AG10803 (cell line): ENCODE results near the gene DCHS2.

Experiments used
- DNase-seq: peaks from one replicate; pipeline ENCODE4 v3.0.0; 2010; ENCODE audit warnings: low read depth
- H3K4me3 ChIP-seq: 2 replicates; pipeline ENCODE4 v1.5.1; 2011; ENCODE audit warnings: mild to moderate bottlenecking, low read length, control low read depth
- CTCF ChIP-seq: conservative IDR thresholded peaks from 2 replicates; pipeline ENCODE4 v1.5.1; 2011; ENCODE audit warnings: mild to moderate bottlenecking, low read length, control low read depth, inconsistent platforms

The DCHS2 gene

GRCh38 chr4:154208424-154208823, 283.2 kb downstream of the DCHS2 start:
- DNase-seq, result no peak
- no peak overlapping the region for H3K4me3 ChIP-seq
- no peak for TF ChIP-seq CTCF

- TF ChIP-seq CTCF, result no peak
- H3K4me3 ChIP-seq, result no peak overlapping the region
- DNase-seq, result no peak
These were observed 286.1 kb downstream of the DCHS2 start for GRCh38 chr4:154205471-154205870.

- no peak for DNase-seq
- no peak for TF ChIP-seq CTCF
- H3K4me3 ChIP-seq, result no peak overlapping the region
These were observed 296.9 kb downstream of the DCHS2 start for GRCh38 chr4:154194649-154195048.

GRCh38 chr4:154192585-154192984, 299.0 kb downstream of the DCHS2 start:
- no peak for TF ChIP-seq CTCF
- H3K4me3 ChIP-seq, result no peak overlapping the region
- no peak for DNase-seq

- H3K4me3 ChIP-seq, result no peak overlapping the region
- no peak for TF ChIP-seq CTCF
- DNase-seq, result peak; percentile 52
These were observed 302.3 kb downstream of the DCHS2 start for GRCh38 chr4:154189346-154189745.

GRCh38 chr4:154186888-154187287, 304.7 kb downstream of the DCHS2 start:
- no peak for TF ChIP-seq CTCF
- H3K4me3 ChIP-seq, result no peak overlapping the region
- DNase-seq, result no peak

- no peak for TF ChIP-seq CTCF
- no peak for DNase-seq
- H3K4me3 ChIP-seq, result no peak overlapping the region
These were observed 305.6 kb downstream of the DCHS2 start for GRCh38 chr4:154186035-154186434.
